ENCODE data around the gene SOX6. TPM values are rescaled to one million over a fixed set of nuclear protein-coding genes. Genes with fewer than 3 reads are reported as not detected.
"Not testable (repeated sequence)": the region's sequence is repeated elsewhere in the genome, so short reads cannot be mapped to it uniquely, and the experiment has no call there.

Gene SOX6
- total RNA-seq, 1 experiment from 2014 or later, result 18.4 TPM

GRCh38 chr11:16393340-16393739 lies 37.0 kb upstream of the SOX6 start:
- DNase-seq, result no peak
- no peaks in the 10 kb centered on the region for H3K27me3 Mint-ChIP-seq (ENCODE audit: unreplicated experiment)
- TF ChIP-seq CTCF (IDR thresholded peaks at IDR 0.05; ENCODE audit: unreplicated experiment), result no peak
- BruUV-seq (replicated peaks), result no TSS peak
- H3K9me3 Mint-ChIP-seq (ENCODE audit: low read depth, unreplicated experiment), result no peaks in the 10 kb centered on the region
- intact Hi-C loops (cut with micrococcal nuclease; ENCODE audit: unreplicated experiment), result no loop called here
- peaks cover 36% of the 10 kb centered on the region for H3K4me1 Mint-ChIP-seq (ENCODE audit: low read depth, unreplicated experiment)
- H3K27ac Mint-ChIP-seq (ENCODE audit: unreplicated experiment), result no peak overlapping the region
- no peaks in the 10 kb centered on the region for H3K36me3 Mint-ChIP-seq (ENCODE audit: insufficient read depth, unreplicated experiment)
- no peak overlapping the region for H3K4me3 Mint-ChIP-seq (ENCODE audit: low read depth, unreplicated experiment)
- CTCF ChIA-PET, result interaction anchor here (0.6 kb wide), 1 partner anchor 337 kb away, joined by 4 read pairs; no protein-coding TSS in a partner anchor

GRCh38 chr11:16392616-16393015 lies 36.3 kb upstream of the SOX6 start:
- no TSS peak for BruUV-seq (replicated peaks)
- H3K9me3 Mint-ChIP-seq (ENCODE audit: low read depth, unreplicated experiment), result no peaks in the 10 kb centered on the region
- intact Hi-C loops (cut with micrococcal nuclease; ENCODE audit: unreplicated experiment), result no loop called here
- CTCF ChIA-PET, result no interaction called here
- no peak for DNase-seq
- no peak overlapping the region for H3K4me3 Mint-ChIP-seq (ENCODE audit: low read depth, unreplicated experiment)
- no peaks in the 10 kb centered on the region for H3K36me3 Mint-ChIP-seq (ENCODE audit: insufficient read depth, unreplicated experiment)
- no peak for TF ChIP-seq CTCF (IDR thresholded peaks at IDR 0.05; ENCODE audit: unreplicated experiment)
- no peaks in the 10 kb centered on the region for H3K27me3 Mint-ChIP-seq (ENCODE audit: unreplicated experiment)
- H3K4me1 Mint-ChIP-seq (ENCODE audit: low read depth, unreplicated experiment), result peaks cover 36% of the 10 kb centered on the region
- no peak overlapping the region for H3K27ac Mint-ChIP-seq (ENCODE audit: unreplicated experiment)

- CTCF ChIA-PET; H3K36me3 Mint-ChIP-seq (ENCODE audit: insufficient read depth, unreplicated experiment); H3K9me3 Mint-ChIP-seq (ENCODE audit: low read depth, unreplicated experiment); H3K27ac Mint-ChIP-seq (ENCODE audit: unreplicated experiment); intact Hi-C loops (cut with micrococcal nuclease; ENCODE audit: unreplicated experiment); DNase-seq; H3K27me3 Mint-ChIP-seq (ENCODE audit: unreplicated experiment); BruUV-seq (replicated peaks); H3K4me3 Mint-ChIP-seq (ENCODE audit: low read depth, unreplicated experiment): not testable (repeated sequence)
- H3K4me1 Mint-ChIP-seq (ENCODE audit: low read depth, unreplicated experiment), result peaks cover 29% of the 10 kb centered on the region
These were observed 34.5 kb upstream of the SOX6 start for GRCh38 chr11:16390826-16391225.

- intact Hi-C loops (cut with micrococcal nuclease; ENCODE audit: unreplicated experiment), result no loop called here
- no peak for TF ChIP-seq CTCF (IDR thresholded peaks at IDR 0.05; ENCODE audit: unreplicated experiment)
- no peak overlapping the region for H3K27ac Mint-ChIP-seq (ENCODE audit: unreplicated experiment)
- no peak overlapping the region for H3K4me3 Mint-ChIP-seq (ENCODE audit: low read depth, unreplicated experiment)
- H3K27me3 Mint-ChIP-seq (ENCODE audit: unreplicated experiment), result no peaks in the 10 kb centered on the region
- H3K4me1 Mint-ChIP-seq (ENCODE audit: low read depth, unreplicated experiment), result no peaks in the 10 kb centered on the region
- H3K36me3 Mint-ChIP-seq (ENCODE audit: insufficient read depth, unreplicated experiment), result no peaks in the 10 kb centered on the region
- H3K9me3 Mint-ChIP-seq (ENCODE audit: low read depth, unreplicated experiment), result no peaks in the 10 kb centered on the region
- no TSS peak for BruUV-seq (replicated peaks)
- CTCF ChIA-PET, result no interaction called here
- DNase-seq, result no peak
These were observed 28.8 kb upstream of the SOX6 start for GRCh38 chr11:16385099-16385498.

- no TSS peak for BruUV-seq (replicated peaks)
- Mint-ChIP-seq H3K4me1 (ENCODE audit: low read depth, unreplicated experiment) (no peaks in the 10 kb centered on the region), H3K4me3 (ENCODE audit: low read depth, unreplicated experiment) (no peak overlapping the region), H3K36me3 (ENCODE audit: insufficient read depth, unreplicated experiment) (no peaks in the 10 kb centered on the region), H3K27ac (ENCODE audit: unreplicated experiment) (no peak overlapping the region), H3K9me3 (ENCODE audit: low read depth, unreplicated experiment) (no peaks in the 10 kb centered on the region), H3K27me3 (ENCODE audit: unreplicated experiment) (no peaks in the 10 kb centered on the region)
- no peak for TF ChIP-seq CTCF (IDR thresholded peaks at IDR 0.05; ENCODE audit: unreplicated experiment)
- DNase-seq, result no peak
- CTCF ChIA-PET, result no interaction called here
- intact Hi-C loops (cut with micrococcal nuclease; ENCODE audit: unreplicated experiment), result no loop called here
These were observed 26.5 kb upstream of the SOX6 start for GRCh38 chr11:16382638-16383380.

Data from Calu3 (cell line).